Neural crest cell (in vitro differentiated cells): ENCODE measurements around the gene AGTPBP1. TPM values are rescaled to one million over a fixed set of nuclear protein-coding genes. Genes with fewer than 3 reads are reported as not detected.
A peak's percentile ranks its signal among the peaks of the same experiment; 100 is the strongest.

Source experiments
- DNase-seq: peaks from one replicate; pipeline ENCODE4 v3.0.0; 2021; ENCODE audit warnings: low read depth, mixed read lengths, low spot score
- H3K27ac Mint-ChIP-seq: one replicate; pipeline ENCODE4 v1.8.0; 2021; ENCODE audit warnings: mild to moderate bottlenecking, mixed read lengths; ENCODE audit not compliant: unreplicated experiment
- H3K27me3 Mint-ChIP-seq: 2 replicates; pipeline ENCODE4 v1.8.0; 2021; ENCODE audit warnings: low read depth, mild to moderate bottlenecking, mixed read lengths
- H3K36me3 Mint-ChIP-seq: 2 replicates; pipeline ENCODE4 v1.8.0; 2021; ENCODE audit warnings: low read depth, mild to moderate bottlenecking, mixed read lengths
- H3K4me1 Mint-ChIP-seq: 2 replicates; pipeline ENCODE4 v1.8.0; 2021; ENCODE audit warnings: mixed read lengths
- H3K4me3 Mint-ChIP-seq: one replicate; pipeline ENCODE4 v1.8.0; 2021; ENCODE audit warnings: mild to moderate bottlenecking, mixed read lengths
- H3K9me3 Mint-ChIP-seq: 2 replicates; pipeline ENCODE4 v1.8.0; 2021; ENCODE audit warnings: mixed read lengths
- total RNA-seq: library from RNA; stranded (reverse); gene quantifications from 2 replicates; pipeline ENCODE4 v1.2.1, GENCODE V29; 2021
- TF ChIP-seq, protein P1 (sequence below): fragments of 200-600 bp; sonication (generic); conservative IDR thresholded peaks from 2 replicates; pipeline ENCODE4 v1.5.0; 2021; ENCODE audit warnings: antibody characterized with exemption, mild to moderate bottlenecking

The AGTPBP1 gene
- total RNA-seq, 1 donor from 2014 or later: 43.0 TPM

- DNase-seq: no peak
- H3K4me3 Mint-ChIP-seq: no peak overlapping the region
- no peaks in the 10 kb centered on the region for H3K9me3 Mint-ChIP-seq
- H3K27ac Mint-ChIP-seq: peak overlapping the region; percentile 77
- TF ChIP-seq, protein P1, sequence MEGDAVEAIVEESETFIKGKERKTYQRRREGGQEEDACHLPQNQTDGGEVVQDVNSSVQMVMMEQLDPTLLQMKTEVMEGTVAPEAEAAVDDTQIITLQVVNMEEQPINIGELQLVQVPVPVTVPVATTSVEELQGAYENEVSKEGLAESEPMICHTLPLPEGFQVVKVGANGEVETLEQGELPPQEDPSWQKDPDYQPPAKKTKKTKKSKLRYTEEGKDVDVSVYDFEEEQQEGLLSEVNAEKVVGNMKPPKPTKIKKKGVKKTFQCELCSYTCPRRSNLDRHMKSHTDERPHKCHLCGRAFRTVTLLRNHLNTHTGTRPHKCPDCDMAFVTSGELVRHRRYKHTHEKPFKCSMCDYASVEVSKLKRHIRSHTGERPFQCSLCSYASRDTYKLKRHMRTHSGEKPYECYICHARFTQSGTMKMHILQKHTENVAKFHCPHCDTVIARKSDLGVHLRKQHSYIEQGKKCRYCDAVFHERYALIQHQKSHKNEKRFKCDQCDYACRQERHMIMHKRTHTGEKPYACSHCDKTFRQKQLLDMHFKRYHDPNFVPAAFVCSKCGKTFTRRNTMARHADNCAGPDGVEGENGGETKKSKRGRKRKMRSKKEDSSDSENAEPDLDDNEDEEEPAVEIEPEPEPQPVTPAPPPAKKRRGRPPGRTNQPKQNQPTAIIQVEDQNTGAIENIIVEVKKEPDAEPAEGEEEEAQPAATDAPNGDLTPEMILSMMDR: no peak
- H3K27me3 Mint-ChIP-seq: no peaks in the 10 kb centered on the region
- peaks cover 12% of the 10 kb centered on the region for H3K4me1 Mint-ChIP-seq
- H3K36me3 Mint-ChIP-seq: peaks cover 15% of the 10 kb centered on the region
These were observed 137.8 kb downstream of the AGTPBP1 start for GRCh38 chr9:85603936-85604335.

GRCh38 chr9:85602742-85603141, 139.0 kb downstream of the AGTPBP1 start:
- Mint-ChIP-seq H3K4me3 (no peak overlapping the region), H3K27me3 (no peaks in the 10 kb centered on the region), H3K4me1 (peaks cover 12% of the 10 kb centered on the region), H3K9me3 (no peaks in the 10 kb centered on the region), H3K27ac (no peak overlapping the region), H3K36me3 (peaks cover 15% of the 10 kb centered on the region)
- DNase-seq: no peak
- TF ChIP-seq, protein P1: no peak

DNA sequence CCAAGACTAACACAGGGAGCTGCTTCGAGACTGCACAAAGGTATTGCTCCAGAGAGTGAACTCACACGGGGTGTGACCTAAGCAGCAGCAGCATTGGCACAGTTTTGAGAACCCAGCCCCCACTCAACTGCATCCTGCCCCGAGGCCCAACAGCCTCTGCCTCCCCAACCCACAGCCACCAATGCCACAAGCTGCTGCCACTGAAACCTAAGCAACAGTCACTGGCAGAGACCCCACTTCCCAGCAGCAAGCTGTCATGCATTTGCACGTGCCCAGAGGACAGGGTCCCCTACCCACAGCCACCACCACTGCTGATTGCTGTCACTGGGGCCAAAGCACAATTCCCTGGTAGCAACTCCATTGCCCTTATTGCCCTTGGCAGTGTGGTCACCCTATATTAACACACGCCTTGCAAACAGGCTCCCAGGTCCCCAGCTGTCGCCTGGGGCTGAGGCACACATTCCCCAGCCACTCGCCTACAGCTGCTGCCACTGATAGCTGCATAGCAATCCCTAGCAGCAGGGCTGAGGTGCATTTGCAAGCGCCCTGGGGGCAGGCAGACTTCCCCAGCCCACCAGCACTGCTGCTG, 141.0 kb downstream of the AGTPBP1 start:
- peaks cover 15% of the 10 kb centered on the region for H3K36me3 Mint-ChIP-seq
- no peak for DNase-seq
- no peaks in the 10 kb centered on the region for H3K27me3 Mint-ChIP-seq
- TF ChIP-seq, protein P1: no peak
- peak overlapping the region; percentile 6 for H3K4me3 Mint-ChIP-seq
- no peaks in the 10 kb centered on the region for H3K9me3 Mint-ChIP-seq
- no peak overlapping the region for H3K27ac Mint-ChIP-seq
- H3K4me1 Mint-ChIP-seq: peaks cover 12% of the 10 kb centered on the region

DNA sequence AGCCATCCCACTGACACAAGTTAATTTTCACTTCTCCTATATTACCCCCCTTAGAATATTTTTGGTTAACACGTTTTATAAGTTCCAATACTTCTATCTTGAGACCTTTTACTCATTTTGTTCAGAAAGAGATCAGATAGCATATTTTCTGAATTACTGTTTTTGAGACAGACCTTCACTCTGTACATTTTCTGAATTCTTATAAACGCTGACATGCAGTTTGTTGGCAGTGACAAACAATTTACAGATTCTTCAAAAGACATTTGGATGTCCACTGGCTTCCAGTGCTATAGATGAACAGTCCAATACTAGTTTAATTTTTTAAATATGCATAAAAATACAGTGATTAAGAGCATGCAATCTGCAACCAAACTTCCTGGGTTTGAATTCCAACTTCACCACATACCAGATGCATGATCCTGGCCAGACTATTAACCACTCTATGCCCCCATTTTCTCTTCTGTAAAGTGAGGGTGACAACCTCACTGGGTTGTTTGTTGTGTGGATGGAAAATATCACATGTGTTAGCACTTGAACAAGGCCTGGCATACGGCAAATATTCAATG, 142.1 kb downstream of the AGTPBP1 start:
- H3K4me3 Mint-ChIP-seq: no peak overlapping the region
- H3K36me3 Mint-ChIP-seq: peaks cover 9% of the 10 kb centered on the region
- TF ChIP-seq, protein P1: no peak
- peaks cover 7% of the 10 kb centered on the region for H3K4me1 Mint-ChIP-seq
- no peaks in the 10 kb centered on the region for H3K27me3 Mint-ChIP-seq
- no peak for DNase-seq
- no peak overlapping the region for H3K27ac Mint-ChIP-seq
- no peaks in the 10 kb centered on the region for H3K9me3 Mint-ChIP-seq

GRCh38 chr9:85594316-85594715, 147.4 kb downstream of the AGTPBP1 start:
- Mint-ChIP-seq H3K4me1 (no peaks in the 10 kb centered on the region), H3K36me3 (no peaks in the 10 kb centered on the region), H3K27ac (no peak overlapping the region), H3K27me3 (no peaks in the 10 kb centered on the region), H3K9me3 (no peaks in the 10 kb centered on the region), H3K4me3 (no peak overlapping the region)
- TF ChIP-seq, protein P1: no peak
- no peak for DNase-seq
